Spleen (tissue), 7 donors: Measurements from ENCODE around the gene P2RX7.

Experiments
- POLR2A ChIP-seq, 3 donors: fragments of 450-650 bp; IDR thresholded peaks; one replicate each; pipeline ENCODE4 v1.5.1; 2017; ENCODE audit warnings: antibody characterized with exemption in 3 of 3, mild to moderate bottlenecking in 1 of 3
- POLR2AphosphoS5 ChIP-seq, 3 donors: sonication (generic); formaldehyde crosslinking; IDR thresholded peaks; one replicate each; pipeline ENCODE4 v1.5.1; 2017; ENCODE audit warnings: antibody characterized with exemption in 3 of 3
- TF ChIP-seq, protein P1 (sequence below), 11 experiments: fragments of 200-600 bp in 7 of 11; fragments of 450-650 bp in 4 of 11; sonication (generic) in 4 of 11; IDR thresholded peaks in 8 of 11; conservative IDR thresholded peaks in 3 of 11; 1 replicate in 7 of 11; 2 replicates in 4 of 11; pipeline versions ENCODE4 v1.4.0 to v1.8.0; 2016 to 2021; ENCODE audit warnings: antibody characterized with exemption in 11 of 11, inconsistent platforms in 4 of 11, mild to moderate bottlenecking in 1 of 11
- donor health status: DM: no; HTN: no; CAD: no; lungs with moderate emphysema.
- donor health status: DM: no; HTN: no; CAD: no.
- donor health status: DM: no; HTN: no; CAD: no.

DNA sequence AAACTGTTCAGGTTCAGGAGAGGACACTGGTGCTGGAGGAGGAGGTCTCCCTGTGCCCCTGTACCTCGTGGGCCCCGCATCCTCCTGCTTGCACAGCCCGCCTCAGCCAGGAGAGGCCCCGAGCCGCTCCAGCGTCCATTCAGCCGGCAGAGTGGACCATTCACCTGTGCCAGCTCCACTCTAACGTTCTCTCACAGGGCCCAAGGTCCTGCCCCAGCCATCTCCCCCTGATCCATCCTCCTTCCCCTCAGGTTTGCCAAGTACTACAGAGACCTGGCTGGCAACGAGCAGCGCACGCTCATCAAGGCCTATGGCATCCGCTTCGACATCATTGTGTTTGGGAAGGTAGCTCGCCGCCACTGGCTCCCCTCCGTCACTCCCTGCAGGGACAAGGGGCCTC, 99.5 kb downstream of the P2RX7 start:
- TF ChIP-seq, protein P1, sequence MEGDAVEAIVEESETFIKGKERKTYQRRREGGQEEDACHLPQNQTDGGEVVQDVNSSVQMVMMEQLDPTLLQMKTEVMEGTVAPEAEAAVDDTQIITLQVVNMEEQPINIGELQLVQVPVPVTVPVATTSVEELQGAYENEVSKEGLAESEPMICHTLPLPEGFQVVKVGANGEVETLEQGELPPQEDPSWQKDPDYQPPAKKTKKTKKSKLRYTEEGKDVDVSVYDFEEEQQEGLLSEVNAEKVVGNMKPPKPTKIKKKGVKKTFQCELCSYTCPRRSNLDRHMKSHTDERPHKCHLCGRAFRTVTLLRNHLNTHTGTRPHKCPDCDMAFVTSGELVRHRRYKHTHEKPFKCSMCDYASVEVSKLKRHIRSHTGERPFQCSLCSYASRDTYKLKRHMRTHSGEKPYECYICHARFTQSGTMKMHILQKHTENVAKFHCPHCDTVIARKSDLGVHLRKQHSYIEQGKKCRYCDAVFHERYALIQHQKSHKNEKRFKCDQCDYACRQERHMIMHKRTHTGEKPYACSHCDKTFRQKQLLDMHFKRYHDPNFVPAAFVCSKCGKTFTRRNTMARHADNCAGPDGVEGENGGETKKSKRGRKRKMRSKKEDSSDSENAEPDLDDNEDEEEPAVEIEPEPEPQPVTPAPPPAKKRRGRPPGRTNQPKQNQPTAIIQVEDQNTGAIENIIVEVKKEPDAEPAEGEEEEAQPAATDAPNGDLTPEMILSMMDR (IDR thresholded peaks at IDR 0.05 in 8 of 11, conservative IDR thresholded peaks at IDR 0.05 in 3 of 11): no peak
- no peak for TF ChIP-seq POLR2A (IDR thresholded peaks at IDR 0.05)
- peak; percentile 19 to 67 (median 43) for TF ChIP-seq POLR2AphosphoS5 (IDR thresholded peaks at IDR 0.05)
